ENCODE measurements around the gene MIPOL1.

DNA sequence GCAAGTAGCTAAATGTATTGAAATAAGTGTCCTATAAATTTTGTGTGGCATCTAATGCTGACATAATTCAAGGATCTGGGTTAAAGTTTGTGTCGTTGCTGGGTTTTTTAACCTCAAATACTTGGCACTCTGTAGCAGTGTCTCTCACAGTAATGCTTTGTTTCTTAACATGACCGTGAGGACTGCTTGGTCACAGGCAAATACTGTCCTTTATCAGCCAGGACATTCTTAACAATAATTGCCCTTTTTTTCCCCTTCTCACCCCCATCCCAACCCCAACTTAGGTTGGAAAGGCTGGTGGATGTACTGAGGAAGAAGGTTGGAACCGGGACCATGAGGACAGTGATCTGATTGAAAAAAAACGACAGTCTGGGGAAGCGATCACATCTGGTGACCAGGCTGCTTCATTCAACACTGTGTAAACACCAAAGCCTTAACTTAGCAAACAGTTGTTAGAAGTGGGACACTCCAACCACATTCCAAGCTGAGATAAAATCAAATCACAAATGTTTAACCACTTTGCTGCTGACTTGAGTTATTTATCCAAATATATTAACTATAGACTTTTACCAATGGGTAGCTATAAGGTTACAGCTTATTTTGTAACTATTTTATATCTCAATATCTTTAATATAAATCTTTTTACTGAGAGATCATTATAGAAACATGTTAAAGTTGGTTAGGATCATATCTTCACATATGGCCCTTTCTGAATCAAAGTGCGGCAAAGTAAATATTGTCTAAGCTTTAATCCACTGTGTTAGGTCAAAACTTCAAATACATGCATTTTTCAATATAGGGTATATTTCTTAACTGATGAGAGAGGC lies 349.1 kb downstream of the MIPOL1 start:
- TF ChIP-seq ZNF408 (CRISPR knock-in tag; IDR thresholded peaks at IDR 0.05; ENCODE audit: low read depth), result no peak
- no peak for TF ChIP-seq FOXA1 (IDR thresholded peaks at IDR 0.05; ENCODE audit: borderline replicate concordance)
- no peak for TF ChIP-seq DNMT1 (IDR thresholded peaks at IDR 0.05)
- no peak for TF ChIP-seq SIX5 (IDR thresholded peaks at IDR 0.05; ENCODE audit: borderline replicate concordance in 1 of 2, insufficient read depth in 1 of 2, low read depth in 1 of 2, low read length in 2 of 2)
- TF ChIP-seq EZH2 (IDR thresholded peaks at IDR 0.05; ENCODE audit: borderline replicate concordance, low read depth, low read length), result no peak
- TF ChIP-seq NFYB (IDR thresholded peaks at IDR 0.05; ENCODE audit: extremely low read depth, insufficient read length), result no peak
- no peak for TF ChIP-seq SMAD1 (IDR thresholded peaks at IDR 0.05; ENCODE audit: low read depth, low read length, partially characterized antibody)
- no peak for TF ChIP-seq ILK (tag; IDR thresholded peaks at IDR 0.05; ENCODE audit: borderline replicate concordance, low read depth)
- TF ChIP-seq ZNF384 (IDR thresholded peaks at IDR 0.05; ENCODE audit: low read depth, low read length), result no peak

Measured in K562 (cell line).